Thymus (tissue), 11 donors: ENCODE results near the gene C15orf40. TPM values are rescaled to one million over a fixed set of nuclear protein-coding genes. Genes with fewer than 3 reads are reported as not detected.
"Not testable (repeated sequence)": the region's sequence is repeated elsewhere in the genome, so short reads cannot be mapped to it uniquely, and the experiment has no call there.

Experiments
- DNase-seq, 9 donors: peaks; one replicate each; pipeline ENCODE4 v3.0.0-alpha.2; 2013; ENCODE audit warnings: low spot score in 9 of 9, low read depth in 6 of 9, missing footprints in 1 of 9
- H3K27ac ChIP-seq, 2 donors: one replicate each; pipeline ENCODE4 v1.5.1; 2013; ENCODE audit warnings: control low read depth in 1 of 2, low read depth in 1 of 2, low read length in 1 of 2, mild to moderate bottlenecking in 1 of 2, moderate library complexity in 1 of 2
- H3K27me3 ChIP-seq, 2 donors: one replicate each; pipeline ENCODE4 v1.5.1; 2013; ENCODE audit warnings: low read length in 1 of 2; ENCODE audit not compliant: control insufficient read depth in 2 of 2, insufficient read depth in 1 of 2
- H3K36me3 ChIP-seq, 2 donors: one replicate each; pipeline ENCODE4 v1.5.1; 2013; ENCODE audit warnings: low read length in 1 of 2, mild to moderate bottlenecking in 1 of 2, moderate library complexity in 1 of 2; ENCODE audit not compliant: control insufficient read depth in 2 of 2, insufficient read depth in 2 of 2
- H3K4me1 ChIP-seq, 2 donors: one replicate each; pipeline ENCODE4 v1.5.1; 2013; ENCODE audit warnings: low read length in 2 of 2; ENCODE audit not compliant: control insufficient read depth in 2 of 2, insufficient read depth in 2 of 2
- H3K4me3 ChIP-seq, 2 donors: one replicate each; pipeline ENCODE4 v1.5.1; 2013; ENCODE audit warnings: low read length in 2 of 2, control low read depth in 1 of 2, mild to moderate bottlenecking in 1 of 2
- H3K9me3 ChIP-seq, 2 donors: one replicate each; pipeline ENCODE4 v1.5.1; 2013; ENCODE audit warnings: low read length in 1 of 2, mild to moderate bottlenecking in 1 of 2; ENCODE audit not compliant: control insufficient read depth in 2 of 2, insufficient read depth in 1 of 2
- WGBS: extraction: QIAGEN DNeasy Blood & Tissue Kit; methylation state at CpG from one replicate; pipeline ENCODE4 v1.1.7; 2013; 5-methylcytosine and 5-hydroxymethylcytosine counted together
- polyA plus RNA-seq: library from polyadenylated mRNA; stranded (reverse); fragments of 200-250 nt; gene quantifications from one replicate; pipeline ENCODE4 v1.2.3, GENCODE V29; 2013
- total RNA-seq: library from RNA; stranded (reverse); fragments of 120-200 nt; gene quantifications from one replicate; pipeline ENCODE4 v1.2.4, GENCODE V29; 2013
- donor health status: healthy.

C15orf40 gene
- total and polyA plus RNA-seq, 2 donors = 19.6 to 19.7 TPM

GRCh38 chr15:83031234-83031633, 19.8 kb upstream of the C15orf40 start:
- not testable (repeated sequence) for H3K4me3 ChIP-seq, H3K27me3 ChIP-seq, H3K9me3 ChIP-seq, H3K27ac ChIP-seq, DNase-seq, H3K4me1 ChIP-seq
- 97% methylated on average over 6 of the region's 6 CpGs for WGBS
- H3K36me3 ChIP-seq = peaks cover 22 to 25% of the 10 kb centered on the region in 2 donors

GRCh38 chr15:83030021-83030420, 18.6 kb upstream of the C15orf40 start:
- no peak overlapping the region for H3K4me3 ChIP-seq
- H3K27me3 ChIP-seq = no peaks in the 10 kb centered on the region
- H3K36me3 ChIP-seq = peaks cover 21 to 23% of the 10 kb centered on the region in 2 donors
- H3K4me1 ChIP-seq = no peaks in the 10 kb centered on the region
- whole genome bisulfite sequencing = 98% methylated on average over 8 of the region's 8 CpGs
- no peak for DNase-seq
- H3K27ac ChIP-seq = no peak overlapping the region
- H3K9me3 ChIP-seq = no peaks in the 10 kb centered on the region

DNA sequence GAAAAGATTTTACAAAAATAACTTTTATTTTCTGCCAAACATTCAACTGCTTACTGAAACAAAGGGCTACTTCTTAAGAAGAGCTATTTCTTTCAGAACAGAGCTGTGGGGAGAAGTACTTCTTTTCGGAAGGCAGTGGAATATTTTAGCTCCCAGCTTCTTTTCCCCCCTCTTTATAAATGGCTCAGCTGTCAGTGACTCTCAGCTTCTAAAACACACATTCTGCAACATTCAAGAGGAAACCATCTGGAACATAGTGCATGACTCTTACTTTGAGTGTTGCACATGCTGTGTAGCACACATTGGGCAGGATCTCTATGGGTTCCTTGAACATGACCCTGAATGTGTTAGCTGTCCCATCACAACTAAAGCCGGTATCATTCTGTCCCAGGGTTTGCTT, 7.0 kb upstream of the C15orf40 start:
- Histone ChIP-seq H3K27me3 (no peaks in the 10 kb centered on the region), H3K4me3 (no peak overlapping the region), H3K9me3 (no peaks in the 10 kb centered on the region), H3K36me3 (peaks cover 13 to 34% of the 10 kb centered on the region in 2 donors), H3K4me1 (no peaks in the 10 kb centered on the region), H3K27ac (no peak overlapping the region)
- WGBS = 98% methylated on average over 2 of the region's 2 CpGs
- DNase-seq = no peak

DNA sequence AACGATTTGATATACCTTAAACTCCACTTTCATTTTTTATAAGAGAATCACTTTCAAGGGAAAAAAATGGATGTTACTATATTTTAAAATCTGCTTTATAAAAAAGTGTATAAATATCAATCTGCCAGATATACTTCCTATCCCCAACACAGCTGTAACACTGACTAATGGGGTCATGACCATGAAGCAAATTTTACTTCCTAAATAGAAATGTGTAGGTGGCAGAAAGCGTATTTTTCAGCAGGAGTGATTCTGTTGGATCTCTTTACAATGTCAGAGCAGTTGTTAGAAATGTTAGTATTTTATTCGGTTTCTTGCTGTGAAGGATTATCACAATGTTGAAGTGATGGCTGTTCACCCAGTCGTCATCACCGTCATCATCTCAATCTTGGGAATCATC, 5.5 kb upstream of the C15orf40 start:
- H3K4me3 ChIP-seq = no peak overlapping the region

GRCh38 chr15:83015361-83015760, 3.9 kb upstream of the C15orf40 start:
- no peak for DNase-seq
- 97% methylated on average over 4 of the region's 4 CpGs for WGBS
- no peaks in the 10 kb centered on the region for H3K27me3 ChIP-seq
- no peak overlapping the region for H3K27ac ChIP-seq
- peaks cover 13 to 21% of the 10 kb centered on the region in 2 donors for H3K36me3 ChIP-seq
- H3K4me3 ChIP-seq = no peak overlapping the region
- peaks cover 0 to 7% of the 10 kb centered on the region in 2 donors for H3K9me3 ChIP-seq
- peaks cover 14 to 15% of the 10 kb centered on the region in 2 donors for H3K4me1 ChIP-seq

More for the DNA sequence above, 5.5 kb upstream of the C15orf40 start:
- H3K36me3 ChIP-seq = peaks cover 13 to 30% of the 10 kb centered on the region in 2 donors
- WGBS = 97% methylated on average over 5 of the region's 5 CpGs
- no peaks in the 10 kb centered on the region for H3K9me3 ChIP-seq
- DNase-seq = no peak
- H3K27ac ChIP-seq = no peak overlapping the region
- peaks cover 8% of the 10 kb centered on the region in 2 donors for H3K4me1 ChIP-seq
- H3K27me3 ChIP-seq = no peaks in the 10 kb centered on the region

- no peak for DNase-seq
- Histone ChIP-seq H3K4me1 (peaks cover 18 to 19% of the 10 kb centered on the region in 2 donors), H3K27me3 (no peaks in the 10 kb centered on the region), H3K36me3 (peaks cover 8 to 11% of the 10 kb centered on the region in 2 donors), H3K9me3 (peaks cover 0 to 7% of the 10 kb centered on the region in 2 donors), H3K27ac (no peak overlapping the region), H3K4me3 (no peak overlapping the region)
- WGBS = 91% methylated on average over 5 of the region's 5 CpGs
Observed at GRCh38 chr15:83014205-83014653, 2.8 kb upstream of the C15orf40 start.

DNA sequence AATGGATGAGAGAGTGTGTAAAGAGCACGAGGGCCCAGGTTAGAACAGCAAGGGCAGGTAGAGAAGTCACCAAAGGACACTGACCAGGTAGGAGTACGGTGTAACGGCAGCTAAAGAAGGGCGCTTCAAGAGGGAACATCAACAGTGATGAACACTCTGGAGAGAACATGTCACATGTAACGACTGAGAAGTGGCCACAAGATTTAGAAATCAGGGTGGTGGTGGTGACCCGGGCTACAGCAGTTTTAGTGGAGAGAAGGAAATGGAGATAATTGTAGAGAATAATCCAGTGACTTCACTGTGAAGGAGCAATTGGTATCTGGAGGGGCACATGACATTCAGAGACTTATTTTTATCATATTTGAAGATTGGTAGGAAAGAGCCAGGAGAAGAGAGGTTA, 1.2 kb upstream of the C15orf40 start:
- no peaks in the 10 kb centered on the region for H3K27me3 ChIP-seq
- no peak overlapping the region for H3K27ac ChIP-seq
- peaks cover 11 to 13% of the 10 kb centered on the region in 2 donors for H3K36me3 ChIP-seq
- no peak for DNase-seq
- peaks cover 18 to 19% of the 10 kb centered on the region in 2 donors for H3K4me1 ChIP-seq
- WGBS = over 99% methylated on average over 6 of the region's 6 CpGs
- H3K9me3 ChIP-seq = peaks cover 0 to 7% of the 10 kb centered on the region in 2 donors
- no peak overlapping the region for H3K4me3 ChIP-seq

- no peak for DNase-seq
Observed at GRCh38 chr15:83012076-83012426, 612 bp upstream of the C15orf40 start.

DNA sequence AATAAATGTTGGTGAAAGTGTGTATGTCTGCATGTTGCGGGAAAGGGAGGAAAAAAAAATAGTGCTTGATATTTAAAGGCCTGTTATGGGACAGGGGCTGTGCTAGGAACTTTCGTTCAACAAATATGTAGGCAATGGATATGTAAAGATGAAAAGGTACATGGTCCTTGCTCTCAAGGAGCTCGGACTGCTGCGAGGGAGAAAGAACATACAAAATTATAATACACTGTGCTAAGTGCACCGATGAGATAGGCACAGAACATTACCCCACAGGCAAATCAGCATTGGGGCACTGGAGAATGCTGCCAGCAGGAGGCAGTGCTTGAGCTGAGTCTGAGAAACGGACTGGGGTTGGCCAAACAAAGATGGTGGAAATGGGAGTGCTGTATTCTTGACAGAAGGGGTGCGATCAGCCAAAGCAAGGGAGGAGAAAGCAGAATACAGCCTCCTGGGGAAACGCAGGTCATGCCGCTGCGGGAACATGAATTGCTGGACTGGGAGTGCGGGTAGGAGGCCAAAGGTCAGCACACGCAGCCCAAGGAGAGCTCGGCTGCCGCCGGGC, 649 bp downstream of the C15orf40 start:
- WGBS = 11% methylated on average over 15 of the region's 15 CpGs
- peaks cover 13 to 21% of the 10 kb centered on the region in 2 donors for H3K36me3 ChIP-seq

More at GRCh38 chr15:83012076-83012426, 612 bp upstream of the C15orf40 start:
- peaks cover 0 to 7% of the 10 kb centered on the region in 2 donors for H3K9me3 ChIP-seq
- H3K27ac ChIP-seq = peak overlapping the region; percentile 89 to 92
- peaks cover 18 to 19% of the 10 kb centered on the region in 2 donors for H3K4me1 ChIP-seq
- no peaks in the 10 kb centered on the region for H3K27me3 ChIP-seq
- peaks cover 11 to 13% of the 10 kb centered on the region in 2 donors for H3K36me3 ChIP-seq
- H3K4me3 ChIP-seq = peak overlapping the region; percentile 89 to 97
- WGBS = 43% methylated on average over 9 of the region's 9 CpGs

More for the DNA sequence above, 649 bp downstream of the C15orf40 start:
- H3K27me3 ChIP-seq = no peaks in the 10 kb centered on the region
- DNase-seq = peak; percentile 43 to 85 (median 66)
- peak overlapping the region; percentile 89 to 92 for H3K27ac ChIP-seq
- peak overlapping the region; percentile 89 to 97 for H3K4me3 ChIP-seq
- H3K4me1 ChIP-seq = peaks cover 18 to 19% of the 10 kb centered on the region in 2 donors
- peaks cover 0 to 7% of the 10 kb centered on the region in 2 donors for H3K9me3 ChIP-seq
